ENCODE measurements around the gene APC.

DNA sequence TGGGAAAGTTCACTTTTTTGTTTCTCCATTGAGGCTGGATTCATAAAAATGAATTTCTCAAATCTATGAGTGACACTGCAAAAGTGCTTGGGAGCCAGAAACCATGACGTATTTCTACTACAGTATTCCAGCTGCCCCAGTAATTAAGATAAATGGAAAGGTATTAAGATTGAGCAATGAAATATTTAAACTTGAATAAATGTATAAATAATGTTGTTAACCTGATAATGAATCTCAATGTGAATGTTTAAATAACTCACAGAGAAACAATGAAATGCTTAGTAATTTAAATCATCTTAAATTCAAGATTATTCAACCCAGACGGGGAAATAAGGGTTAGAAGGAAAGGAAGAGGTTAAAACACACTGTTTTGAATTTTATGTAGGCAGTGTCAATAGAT lies 112.2 kb downstream of the APC start:
- TF ChIP-seq TARDBP (IDR thresholded peaks at IDR 0.05) (no peak), SUZ12 (IDR thresholded peaks at IDR 0.05) (no peak), ELF4 (IDR thresholded peaks at IDR 0.05) (no peak), FOXK2 (IDR thresholded peaks at IDR 0.05) (no peak), HDGF (IDR thresholded peaks at IDR 0.05; ENCODE audit: borderline replicate concordance) (no peak), FOXM1 (IDR thresholded peaks at IDR 0.05; ENCODE audit: borderline replicate concordance) (no peak), LEF1 (IDR thresholded peaks at IDR 0.05; ENCODE audit: borderline replicate concordance) (no peak), ZNF384 (IDR thresholded peaks at IDR 0.05) (no peak), FOXA1 (IDR thresholded peaks at IDR 0.05) (no peak)

Measured in HEK293T (cell line).